DND-41 (cell line): ENCODE measurements around the gene TSPO.

Experiments
- ATAC-seq: fragments of 200-7000 bp; cut with Tn5 transposase; 3 replicates; pipeline ENCODE4 v1.9.1; 2021; ENCODE audit warnings: low read depth; ENCODE audit not compliant: insufficient read depth
- DNase-seq: peaks from one replicate; pipeline ENCODE4 v3.0.0-alpha.2; 2020
- H2AFZ ChIP-seq: 2 replicates; pipeline ENCODE4 v1.6.0; 2012; ENCODE audit warnings: low read depth, low read length
- H3K27ac ChIP-seq: 2 replicates; pipeline ENCODE4 v1.5.1; 2012; ENCODE audit warnings: low read length, inconsistent platforms
- H3K27me3 ChIP-seq: fragments of 200-600 bp; sonication (generic); 2 replicates; pipeline ENCODE4 v1.6.0; 2012; ENCODE audit warnings: low read length, mild to moderate bottlenecking, inconsistent platforms; ENCODE audit not compliant: insufficient read depth, poor library complexity
- H3K36me3 ChIP-seq: 2 replicates; pipeline ENCODE4 v1.5.1; 2012; ENCODE audit warnings: low read length, inconsistent platforms; ENCODE audit not compliant: insufficient read depth
- H3K4me1 ChIP-seq: 2 replicates; pipeline ENCODE4 v1.5.1; 2012; ENCODE audit warnings: mild to moderate bottlenecking, low read length; ENCODE audit not compliant: insufficient read depth
- H3K4me2 ChIP-seq: 2 replicates; pipeline ENCODE4 v1.6.0; 2012; ENCODE audit warnings: mild to moderate bottlenecking, moderate library complexity, low read length, inconsistent platforms; ENCODE audit not compliant: insufficient read depth
- H3K4me3 ChIP-seq, 2 experiments: fragments of 200-600 bp in 1 of 2; shearing (Covaris generic) in 1 of 2; 2 replicates each; pipeline ENCODE4 v1.5.1; 2012 to 2016; ENCODE audit warnings: inconsistent platforms in 2 of 2, low read length in 2 of 2, mild to moderate bottlenecking in 2 of 2, low read depth in 1 of 2, moderate library complexity in 1 of 2
- H3K79me2 ChIP-seq: 2 replicates; pipeline ENCODE4 v1.6.0; 2012; ENCODE audit warnings: low read length, inconsistent platforms; ENCODE audit not compliant: insufficient read depth
- H3K9ac ChIP-seq: 2 replicates; pipeline ENCODE4 v1.6.0; 2012; ENCODE audit warnings: low read depth, mild to moderate bottlenecking, inconsistent platforms, low read length, moderate library complexity
- H3K9me3 ChIP-seq: 2 replicates; pipeline ENCODE4 v1.5.1; 2012; ENCODE audit warnings: low read length, moderate library complexity, mild to moderate bottlenecking, inconsistent platforms; ENCODE audit not compliant: insufficient read depth, severe bottlenecking
- H4K20me1 ChIP-seq: 2 replicates; pipeline ENCODE4 v1.6.0; 2012; ENCODE audit warnings: low read length; ENCODE audit not compliant: insufficient read depth
- CTCF ChIP-seq: IDR thresholded peaks from 2 replicates; pipeline ENCODE4 v1.5.1; 2012; ENCODE audit warnings: borderline replicate concordance, low read length, moderate library complexity, mild to moderate bottlenecking; ENCODE audit not compliant: poor library complexity, severe bottlenecking; ENCODE audit errors: extremely low read depth
- EZH2 ChIP-seq: IDR thresholded peaks from 3 replicates; pipeline ENCODE4 v1.6.1; 2012; ENCODE audit warnings: borderline replicate concordance, low read depth, mild to moderate bottlenecking, moderate library complexity, low read length, inconsistent platforms; ENCODE audit not compliant: severe bottlenecking

Gene TSPO

GRCh38 chr22:43166132-43166930 is 15.0 kb downstream of the TSPO start:
- H3K4me1 ChIP-seq, result no peaks in the 10 kb centered on the region
- H3K27me3 ChIP-seq, result no peaks in the 10 kb centered on the region
- H3K27ac ChIP-seq, result no peak overlapping the region
- DNase-seq (no peak), ATAC-seq (no peak)
- no peaks in the 10 kb centered on the region for H3K79me2 ChIP-seq
- H2AFZ ChIP-seq, result no peak overlapping the region
- H3K9me3 ChIP-seq, result no peaks in the 10 kb centered on the region
- no peak overlapping the region for H3K4me2 ChIP-seq
- no peak overlapping the region for H3K9ac ChIP-seq
- H4K20me1 ChIP-seq, result peaks cover 10% of the 10 kb centered on the region; the same call in 1 of the 2 replicates
- TF ChIP-seq CTCF, result no peak
- TF ChIP-seq EZH2, result no peak
- peaks cover 38% of the 10 kb centered on the region for H3K36me3 ChIP-seq
- H3K4me3 ChIP-seq, result no peak overlapping the region

- ATAC-seq, result no peak
Measured at GRCh38 chr22:43167001-43167589, 15.7 kb downstream of the TSPO start.

GRCh38 chr22:43168471-43169309 is 17.3 kb downstream of the TSPO start:
- no peak for TF ChIP-seq EZH2
- H2AFZ ChIP-seq, result no peak overlapping the region
- no peaks in the 10 kb centered on the region for H3K27me3 ChIP-seq
- no peaks in the 10 kb centered on the region for H3K79me2 ChIP-seq
- H3K4me3 ChIP-seq, result no peak overlapping the region
- ATAC-seq, result no peak
- peaks cover 60% of the 10 kb centered on the region for H3K36me3 ChIP-seq
- no peak overlapping the region for H3K27ac ChIP-seq
- peaks cover 9% of the 10 kb centered on the region; the same call in 1 of the 2 replicates for H4K20me1 ChIP-seq
- no peak for DNase-seq
- H3K4me2 ChIP-seq, result no peak overlapping the region
- H3K4me1 ChIP-seq, result no peaks in the 10 kb centered on the region
- H3K9ac ChIP-seq, result no peak overlapping the region
- no peaks in the 10 kb centered on the region for H3K9me3 ChIP-seq

More at GRCh38 chr22:43167001-43167589, 15.7 kb downstream of the TSPO start:
- H3K27ac ChIP-seq, result no peak overlapping the region
- peaks cover 45% of the 10 kb centered on the region for H3K36me3 ChIP-seq
- H3K9ac ChIP-seq, result no peak overlapping the region
- no peak overlapping the region for H3K4me3 ChIP-seq
- H3K9me3 ChIP-seq, result no peaks in the 10 kb centered on the region
- TF ChIP-seq CTCF (no peak), EZH2 (no peak)
- DNase-seq, result no peak
- no peaks in the 10 kb centered on the region for H3K27me3 ChIP-seq
- H2AFZ ChIP-seq, result no peak overlapping the region
- peaks cover 10% of the 10 kb centered on the region; the same call in 1 of the 2 replicates for H4K20me1 ChIP-seq
- H3K4me2 ChIP-seq, result no peak overlapping the region
- H3K79me2 ChIP-seq, result no peaks in the 10 kb centered on the region
- H3K4me1 ChIP-seq, result no peaks in the 10 kb centered on the region
